K562 (cell line): ENCODE results near the gene EEF2. TPM values are rescaled to one million over a fixed set of nuclear protein-coding genes. Genes with fewer than 3 reads are reported as not detected.

Experiments
- ATAC-seq: fragments of 200-7000 bp; cut with Tn5 transposase; 3 replicates; pipeline ENCODE4 v1.9.1; 2020; ENCODE audit warnings: moderate library complexity
- BruUV-seq: library from RNA; stranded (reverse); fragments of 400-500 nt; replicated peaks from 2 replicates; lab custom pipeline; 2021; lab: Mats Ljungman, UMichigan
- CTCF ChIA-PET: fragments of 300-600 bp; formaldehyde crosslinking; extraction: SDS; loops from one replicate; lab custom pipeline; 2021; ENCODE audit warnings: low intra/inter-chr PET ratio; lab: Yijun Ruan, JAX
- POLR2A ChIA-PET: fragments of 300-600, 350-650 bp; sonication (Branson Sonifier 250); formaldehyde crosslinking; extraction: SDS; loops from one replicate; lab custom pipeline; 2021; ENCODE audit warnings: antibody characterized with exemption, inconsistent platforms; lab: Yijun Ruan, JAX
- DNase-seq, 4 experiments: peaks; one replicate each; pipeline versions ENCODE4 v3.0.0 to v3.0.0-alpha.2; 2011 to 2018; ENCODE audit warnings: low spot score in 3 of 4, mixed read lengths in 3 of 4; ENCODE audit errors: extremely low read depth in 1 of 4
- FAIRE-seq: peaks from 2 replicates; lab custom pipeline; 2011; peaks lifted over from hg19 to GRCh38; lab: Jason Lieb, UNC
- H2AFZ ChIP-seq: 2 replicates; pipeline ENCODE4 v1.6.0; 2011; ENCODE audit warnings: low read depth, low read length, control low read depth, inconsistent platforms
- H3K27ac ChIP-seq: fragments of 200-600 bp; 3 replicates; pipeline ENCODE4 v1.8.0; 2011; ENCODE audit warnings: low read depth, mild to moderate bottlenecking, control low read depth, inconsistent platforms, low read length, moderate library complexity, mixed read lengths; ENCODE audit errors: extremely low read depth
- H3K27me3 ChIP-seq, 2 experiments: fragments of 300-600 bp in 1 of 2; 2 replicates in 1 of 2; 3 replicates in 1 of 2; pipeline versions ENCODE4 v1.6.0 to v1.8.0; 2011; ENCODE audit warnings: inconsistent platforms in 2 of 2, low read length in 2 of 2, mild to moderate bottlenecking in 1 of 2, mixed read lengths in 1 of 2, moderate library complexity in 1 of 2; ENCODE audit not compliant: control insufficient read depth in 2 of 2, insufficient read depth in 2 of 2
- H3K36me3 ChIP-seq: fragments of 300-600 bp; 3 replicates; pipeline ENCODE4 v1.8.0; 2011; ENCODE audit warnings: mild to moderate bottlenecking, low read length, inconsistent platforms; ENCODE audit not compliant: control insufficient read depth, insufficient read depth
- H3K4me1 ChIP-seq, 2 experiments: fragments of 200-600 bp in 1 of 2; replicated peaks in 1 of 2; 2 replicates in 1 of 2; 3 replicates in 1 of 2; pipeline versions ENCODE4 v1.5.1 to v1.8.0; 2011; ENCODE audit warnings: inconsistent platforms in 2 of 2, low read length in 2 of 2, mild to moderate bottlenecking in 1 of 2, mixed read lengths in 1 of 2, moderate library complexity in 1 of 2; ENCODE audit not compliant: control insufficient read depth in 2 of 2, insufficient read depth in 2 of 2
- H3K4me2 ChIP-seq: 2 replicates; pipeline ENCODE4 v1.6.1; 2011; ENCODE audit warnings: low read length, control low read depth, inconsistent platforms, mixed read lengths; ENCODE audit not compliant: insufficient read depth
- H3K4me3 ChIP-seq: fragments of 200-600 bp; sonication (generic), shearing (Covaris generic); 2 replicates; pipeline ENCODE4 v1.5.1; 2016; ENCODE audit warnings: control low read depth, inconsistent platforms
- H3K79me2 ChIP-seq: fragments of 200-600 bp; 3 replicates; pipeline ENCODE4 v1.8.0; 2011; ENCODE audit warnings: low read length, inconsistent platforms; ENCODE audit not compliant: control insufficient read depth, insufficient read depth
- H3K9ac ChIP-seq, 2 experiments: 2 replicates each; pipeline versions ENCODE4 v1.6.0 to v1.6.1; 2011; ENCODE audit warnings: low read depth in 2 of 2, low read length in 2 of 2, control low read depth in 1 of 2, inconsistent platforms in 1 of 2, mild to moderate bottlenecking in 1 of 2, mixed read lengths in 1 of 2; ENCODE audit not compliant: insufficient read depth in 1 of 2
- H3K9me1 ChIP-seq: one replicate; pipeline ENCODE4 v1.6.0; 2011; ENCODE audit warnings: inconsistent platforms, mild to moderate bottlenecking, low read length, moderate library complexity; ENCODE audit not compliant: control insufficient read depth, insufficient read depth
- H3K9me3 ChIP-seq: replicated peaks from 2 replicates; pipeline ENCODE4 v1.5.1; 2011; ENCODE audit warnings: low read depth, low read length, inconsistent platforms; ENCODE audit not compliant: control insufficient read depth, insufficient read depth
- H4K20me1 ChIP-seq: replicated peaks from 2 replicates; pipeline ENCODE4 v1.6.1; 2011; ENCODE audit warnings: low read length, inconsistent platforms, mixed read lengths; ENCODE audit not compliant: control insufficient read depth, insufficient read depth
- PTTG1 ChIP-seq: fragments of 450-650 bp; IDR thresholded peaks from 2 replicates; pipeline ENCODE4 v1.6.1; 2016; ENCODE audit warnings: low read depth, mild to moderate bottlenecking, missing genetic modification characterization, missing compliant biosample characterization
- ZBTB40 ChIP-seq, 2 experiments: fragments of 450-650 bp in 1 of 2; sonication (generic) in 1 of 2; formaldehyde crosslinking in 1 of 2; IDR thresholded peaks; 2 replicates each; pipeline versions ENCODE4 v1.7.1 to v1.9.0; 2016 to 2022; ENCODE audit warnings: inconsistent platforms in 1 of 2, mild to moderate bottlenecking in 1 of 2, missing genetic modification reagents in 1 of 2
- ZNF384 ChIP-seq: IDR thresholded peaks from 2 replicates; pipeline ENCODE4 v1.6.1; 2012; ENCODE audit warnings: low read depth, low read length, improper control_type of control experiment
- ZNF395 ChIP-seq: fragments of 200-800 bp; sonication (Bioruptor generic); IDR thresholded peaks from 2 replicates; pipeline ENCODE4 v1.6.1; 2017; ENCODE audit warnings: missing genetic modification characterization, missing compliant biosample characterization
- WGBS: fragments of 100-300 bp; shearing (Covaris generic); methylation state at CpG from one replicate; pipeline ENCODE4 v1.1.6; 2016; ENCODE audit warnings: low coverage, mixed read lengths; ENCODE audit not compliant: insufficient coverage; ENCODE audit errors: missing lambda C conversion rate; 5-methylcytosine and 5-hydroxymethylcytosine counted together
- in situ Hi-C: fragments of 300-500 bp; cut with MboI; formaldehyde crosslinking; loops from 4 replicates; pipeline ENCODE4 v1.15.0; 2018; ENCODE audit warnings: inconsistent platforms, mixed read lengths
- intact Hi-C: fragments of 100-400 bp; cut with micrococcal nuclease; formaldehyde crosslinking; loops from 2 replicates; pipeline ENCODE4 v1.14.2; 2022
- polyA plus RNA-seq, 8 experiments: library from polyadenylated mRNA; depleted of rRNA in 4 of 8; stranded (reverse) in 5 of 8; unstranded in 3 of 8; fragments of >200 nt; fragmentation: Nextera tagmentation in 2 of 8; fragmentation: Illumina TruSeq in 1 of 8; extraction: Ambion mirVana in 2 of 8; extraction: Trizol in 1 of 8; gene quantifications; 2 replicates each; pipeline versions ENCODE4 v1.2.1 to v1.2.3, GENCODE V29; 2011 to 2014; ENCODE audit warnings: inconsistent platforms in 1 of 8, missing spikeins in 1 of 8
- total RNA-seq, 7 experiments: library from RNA; depleted of rRNA in 6 of 7; stranded (reverse); fragments of >200 nt in 6 of 7; fragmentation: Illumina TruSeq in 2 of 7; extraction: Trizol in 2 of 7; gene quantifications; 2 replicates each; pipeline versions ENCODE4 v1.2.1 to v1.2.3, GENCODE V29; 2011 to 2021; ENCODE audit warnings: low replicate concordance in 1 of 7
- TF ChIP-seq, protein P1 (sequence below): fragments of 250-450 bp; sonication (Bioruptor Pico); IDR thresholded peaks from 2 replicates; pipeline ENCODE4 v1.4.0; 2020

The EEF2 gene
- total and polyA plus RNA-seq, 9 of the 15 experiments (the other 6 are each of a cell fraction or from before 2014, with no cell fraction given): 372 to 3,003 (median 1,453) TPM

- TF ChIP-seq PTTG1 (tag) (no peak), ZNF395 (CRISPR knock-in tag) (no peak)
- TF ChIP-seq, all 486 proteins: peak for 4
These were observed 41.1 kb downstream of the EEF2 start (continued) for GRCh38 chr19:3944018-3944721.

- BruUV-seq: no TSS peak
- no peaks in the 10 kb centered on the region for H4K20me1 ChIP-seq
- H3K36me3 ChIP-seq: no peaks in the 10 kb centered on the region
- 0 out of 2 replicates have a peak overlapping the region, but pooled peaks have one; percentile 12 for H2AFZ ChIP-seq
- TF ChIP-seq ZNF384 (peak; percentile 96), ZBTB40 (IDR thresholded peaks at IDR 0.05) (peak; percentile 97), ZBTB40 (CRISPR knock-in tag; IDR thresholded peaks at IDR 0.05) (peak; percentile 98)
- TF ChIP-seq, protein P1, sequence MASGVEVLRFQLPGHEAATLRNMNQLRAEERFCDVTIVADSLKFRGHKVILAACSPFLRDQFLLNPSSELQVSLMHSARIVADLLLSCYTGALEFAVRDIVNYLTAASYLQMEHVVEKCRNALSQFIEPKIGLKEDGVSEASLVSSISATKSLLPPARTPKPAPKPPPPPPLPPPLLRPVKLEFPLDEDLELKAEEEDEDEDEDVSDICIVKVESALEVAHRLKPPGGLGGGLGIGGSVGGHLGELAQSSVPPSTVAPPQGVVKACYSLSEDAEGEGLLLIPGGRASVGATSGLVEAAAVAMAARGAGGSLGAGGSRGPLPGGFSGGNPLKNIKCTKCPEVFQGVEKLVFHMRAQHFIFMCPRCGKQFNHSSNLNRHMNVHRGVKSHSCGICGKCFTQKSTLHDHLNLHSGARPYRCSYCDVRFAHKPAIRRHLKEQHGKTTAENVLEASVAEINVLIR: no peak
- FAIRE-seq: no peak
- H3K9me3 ChIP-seq: no peaks in the 10 kb centered on the region
- H3K4me3 ChIP-seq: no peak overlapping the region
- H3K27ac ChIP-seq: no peak overlapping the region; the same call in 2 of the 3 replicates
- H3K9me1 ChIP-seq: no peaks in the 10 kb centered on the region
- CTCF ChIA-PET: no interaction called here
- no peaks in the 10 kb centered on the region for H3K79me2 ChIP-seq
- no peak overlapping the region for H3K4me2 ChIP-seq
- H3K9ac ChIP-seq: no peak overlapping the region
- H3K4me1 ChIP-seq: peaks cover 0 to 21% of the 10 kb centered on the region in 2 experiments; a peak in 2 of 5 replicates
- no peaks in the 10 kb centered on the region for H3K27me3 ChIP-seq
- in situ Hi-C loops (no loop called here), intact Hi-C loops (no loop called here)
- WGBS: 20% methylated on average over 8 of the region's 8 CpGs
- peak; percentile 55 for ATAC-seq
- no peak for DNase-seq
- POLR2A ChIA-PET: no interaction called here
These were observed 42.4 kb downstream of the EEF2 start for GRCh38 chr19:3942790-3943409.
